K562 (cell line): Measurements from ENCODE around the gene SMOC2. TPM values are rescaled to one million over a fixed set of nuclear protein-coding genes. Genes with fewer than 3 reads are reported as not detected.

ENCODE experiments used
- ATAC-seq: fragments of 200-7000 bp; cut with Tn5 transposase; 3 replicates; pipeline ENCODE4 v1.9.1; 2020; ENCODE audit warnings: moderate library complexity
- BruUV-seq: library from RNA; stranded (reverse); fragments of 400-500 nt; replicated peaks from 2 replicates; lab custom pipeline; 2021; lab: Mats Ljungman, UMichigan
- CTCF ChIA-PET: fragments of 300-600 bp; formaldehyde crosslinking; extraction: SDS; loops from one replicate; lab custom pipeline; 2021; ENCODE audit warnings: low intra/inter-chr PET ratio; lab: Yijun Ruan, JAX
- POLR2A ChIA-PET: fragments of 300-600, 350-650 bp; sonication (Branson Sonifier 250); formaldehyde crosslinking; extraction: SDS; loops from one replicate; lab custom pipeline; 2021; ENCODE audit warnings: antibody characterized with exemption, inconsistent platforms; lab: Yijun Ruan, JAX
- DNase-seq, 4 experiments: peaks; one replicate each; pipeline versions ENCODE4 v3.0.0 to v3.0.0-alpha.2; 2011 to 2018; ENCODE audit warnings: low spot score in 3 of 4, mixed read lengths in 3 of 4; ENCODE audit errors: extremely low read depth in 1 of 4
- FAIRE-seq: peaks from 2 replicates; lab custom pipeline; 2011; peaks lifted over from hg19 to GRCh38; lab: Jason Lieb, UNC
- H2AFZ ChIP-seq: 2 replicates; pipeline ENCODE4 v1.6.0; 2011; ENCODE audit warnings: low read depth, low read length, control low read depth, inconsistent platforms
- H3K27ac ChIP-seq: fragments of 200-600 bp; 3 replicates; pipeline ENCODE4 v1.8.0; 2011; ENCODE audit warnings: low read depth, mild to moderate bottlenecking, control low read depth, inconsistent platforms, low read length, moderate library complexity, mixed read lengths; ENCODE audit errors: extremely low read depth
- H3K27me3 ChIP-seq, 2 experiments: fragments of 300-600 bp in 1 of 2; 2 replicates in 1 of 2; 3 replicates in 1 of 2; pipeline versions ENCODE4 v1.6.0 to v1.8.0; 2011; ENCODE audit warnings: inconsistent platforms in 2 of 2, low read length in 2 of 2, mild to moderate bottlenecking in 1 of 2, mixed read lengths in 1 of 2, moderate library complexity in 1 of 2; ENCODE audit not compliant: control insufficient read depth in 2 of 2, insufficient read depth in 2 of 2
- H3K36me3 ChIP-seq: fragments of 300-600 bp; 3 replicates; pipeline ENCODE4 v1.8.0; 2011; ENCODE audit warnings: mild to moderate bottlenecking, low read length, inconsistent platforms; ENCODE audit not compliant: control insufficient read depth, insufficient read depth
- H3K4me1 ChIP-seq, 2 experiments: fragments of 200-600 bp in 1 of 2; replicated peaks in 1 of 2; 2 replicates in 1 of 2; 3 replicates in 1 of 2; pipeline versions ENCODE4 v1.5.1 to v1.8.0; 2011; ENCODE audit warnings: inconsistent platforms in 2 of 2, low read length in 2 of 2, mild to moderate bottlenecking in 1 of 2, mixed read lengths in 1 of 2, moderate library complexity in 1 of 2; ENCODE audit not compliant: control insufficient read depth in 2 of 2, insufficient read depth in 2 of 2
- H3K4me2 ChIP-seq: 2 replicates; pipeline ENCODE4 v1.6.1; 2011; ENCODE audit warnings: low read length, control low read depth, inconsistent platforms, mixed read lengths; ENCODE audit not compliant: insufficient read depth
- H3K4me3 ChIP-seq: fragments of 200-600 bp; sonication (generic), shearing (Covaris generic); 2 replicates; pipeline ENCODE4 v1.5.1; 2016; ENCODE audit warnings: control low read depth, inconsistent platforms
- H3K79me2 ChIP-seq: fragments of 200-600 bp; 3 replicates; pipeline ENCODE4 v1.8.0; 2011; ENCODE audit warnings: low read length, inconsistent platforms; ENCODE audit not compliant: control insufficient read depth, insufficient read depth
- H3K9ac ChIP-seq, 2 experiments: 2 replicates each; pipeline versions ENCODE4 v1.6.0 to v1.6.1; 2011; ENCODE audit warnings: low read depth in 2 of 2, low read length in 2 of 2, control low read depth in 1 of 2, inconsistent platforms in 1 of 2, mild to moderate bottlenecking in 1 of 2, mixed read lengths in 1 of 2; ENCODE audit not compliant: insufficient read depth in 1 of 2
- H3K9me1 ChIP-seq: one replicate; pipeline ENCODE4 v1.6.0; 2011; ENCODE audit warnings: inconsistent platforms, mild to moderate bottlenecking, low read length, moderate library complexity; ENCODE audit not compliant: control insufficient read depth, insufficient read depth
- H3K9me3 ChIP-seq: replicated peaks from 2 replicates; pipeline ENCODE4 v1.5.1; 2011; ENCODE audit warnings: low read depth, low read length, inconsistent platforms; ENCODE audit not compliant: control insufficient read depth, insufficient read depth
- H4K20me1 ChIP-seq: replicated peaks from 2 replicates; pipeline ENCODE4 v1.6.1; 2011; ENCODE audit warnings: low read length, inconsistent platforms, mixed read lengths; ENCODE audit not compliant: control insufficient read depth, insufficient read depth
- ARNT ChIP-seq, 2 experiments: fragments of 450-650 bp; IDR thresholded peaks; 2 replicates each; pipeline ENCODE4 v1.6.1; 2016; ENCODE audit warnings: mild to moderate bottlenecking in 1 of 2
- CBX2 ChIP-seq: fragments of 200-600 bp; sonication (generic); IDR thresholded peaks from one replicate; pipeline ENCODE4 v1.6.1; 2012; ENCODE audit warnings: mild to moderate bottlenecking, low read length, inconsistent platforms; ENCODE audit not compliant: insufficient read depth, poor library complexity, severe bottlenecking
- HCFC1 ChIP-seq: IDR thresholded peaks from 2 replicates; pipeline ENCODE4 v1.6.1; 2012; ENCODE audit warnings: low read depth, low read length, improper control_type of control experiment
- HNRNPK ChIP-seq: fragments of 200-400 bp; formaldehyde crosslinking; IDR thresholded peaks from one replicate; pipeline ENCODE4 v1.6.1; 2018; ENCODE audit warnings: mild to moderate bottlenecking, low read depth, low read length; ENCODE audit not compliant: poor library complexity, severe bottlenecking
- MECOM ChIP-seq: fragments of 250-450 bp; sonication (Bioruptor Pico); IDR thresholded peaks from 2 replicates; pipeline ENCODE4 v1.8.0; 2022; ENCODE audit warnings: inconsistent platforms
- NR2C1 ChIP-seq, 2 experiments: fragments of 450-650 bp; IDR thresholded peaks; 2 replicates each; pipeline ENCODE4 v1.6.1; 2017; ENCODE audit warnings: mild to moderate bottlenecking in 2 of 2, antibody characterized with exemption in 1 of 2, inconsistent platforms in 1 of 2, missing compliant biosample characterization in 1 of 2, missing genetic modification characterization in 1 of 2
- PML ChIP-seq: IDR thresholded peaks from 2 replicates; pipeline ENCODE4 v1.6.1; 2012; ENCODE audit warnings: low read length, inconsistent platforms
- RCOR1 ChIP-seq, 2 experiments: IDR thresholded peaks; 2 replicates each; pipeline ENCODE4 v1.6.1; 2012; ENCODE audit warnings: low read depth in 2 of 2, low read length in 2 of 2, borderline replicate concordance in 1 of 2, improper control_type of control experiment in 1 of 2
- SAFB2 ChIP-seq: fragments of 200-400 bp; formaldehyde crosslinking; IDR thresholded peaks from 2 replicates; pipeline ENCODE4 v1.6.1; 2018; ENCODE audit warnings: borderline replicate concordance, low read length, low read depth, moderate library complexity; ENCODE audit not compliant: severe bottlenecking
- ZNF197 ChIP-seq: fragments of 200-800 bp; sonication (Bioruptor generic); IDR thresholded peaks from 2 replicates; pipeline ENCODE4 v1.6.1; 2016; ENCODE audit warnings: low read depth, missing genetic modification characterization, missing compliant biosample characterization
- WGBS: fragments of 100-300 bp; shearing (Covaris generic); methylation state at CpG from one replicate; pipeline ENCODE4 v1.1.6; 2016; ENCODE audit warnings: low coverage, mixed read lengths; ENCODE audit not compliant: insufficient coverage; ENCODE audit errors: missing lambda C conversion rate; 5-methylcytosine and 5-hydroxymethylcytosine counted together
- in situ Hi-C: fragments of 300-500 bp; cut with MboI; formaldehyde crosslinking; loops from 4 replicates; pipeline ENCODE4 v1.15.0; 2018; ENCODE audit warnings: inconsistent platforms, mixed read lengths
- intact Hi-C: fragments of 100-400 bp; cut with micrococcal nuclease; formaldehyde crosslinking; loops from 2 replicates; pipeline ENCODE4 v1.14.2; 2022
- polyA plus RNA-seq, 8 experiments: library from polyadenylated mRNA; depleted of rRNA in 4 of 8; stranded (reverse) in 5 of 8; unstranded in 3 of 8; fragments of >200 nt; fragmentation: Nextera tagmentation in 2 of 8; fragmentation: Illumina TruSeq in 1 of 8; extraction: Ambion mirVana in 2 of 8; extraction: Trizol in 1 of 8; gene quantifications; 2 replicates each; pipeline versions ENCODE4 v1.2.1 to v1.2.3, GENCODE V29; 2011 to 2014; ENCODE audit warnings: inconsistent platforms in 1 of 8, missing spikeins in 1 of 8
- total RNA-seq, 7 experiments: library from RNA; depleted of rRNA in 6 of 7; stranded (reverse); fragments of >200 nt in 6 of 7; fragmentation: Illumina TruSeq in 2 of 7; extraction: Trizol in 2 of 7; gene quantifications; 2 replicates each; pipeline versions ENCODE4 v1.2.1 to v1.2.3, GENCODE V29; 2011 to 2021; ENCODE audit warnings: low replicate concordance in 1 of 7
- TF ChIP-seq, protein P1 (sequence below): sonication (generic); formaldehyde crosslinking; IDR thresholded peaks from 2 replicates; pipeline ENCODE4 v1.8.0; 2022; ENCODE audit warnings: mild to moderate bottlenecking, missing genetic modification reagents, borderline replicate concordance
- TF ChIP-seq, protein P2 (sequence below): fragments of 450-650 bp; IDR thresholded peaks from 2 replicates; pipeline ENCODE4 v1.6.1; 2017; ENCODE audit warnings: antibody characterized with exemption, mild to moderate bottlenecking

SMOC2 gene
- total and polyA plus RNA-seq, 9 of the 15 experiments (the other 6 are each of a cell fraction or from before 2014, with no cell fraction given): 0.45 to 2.3 (median 1.1) TPM

DNA sequence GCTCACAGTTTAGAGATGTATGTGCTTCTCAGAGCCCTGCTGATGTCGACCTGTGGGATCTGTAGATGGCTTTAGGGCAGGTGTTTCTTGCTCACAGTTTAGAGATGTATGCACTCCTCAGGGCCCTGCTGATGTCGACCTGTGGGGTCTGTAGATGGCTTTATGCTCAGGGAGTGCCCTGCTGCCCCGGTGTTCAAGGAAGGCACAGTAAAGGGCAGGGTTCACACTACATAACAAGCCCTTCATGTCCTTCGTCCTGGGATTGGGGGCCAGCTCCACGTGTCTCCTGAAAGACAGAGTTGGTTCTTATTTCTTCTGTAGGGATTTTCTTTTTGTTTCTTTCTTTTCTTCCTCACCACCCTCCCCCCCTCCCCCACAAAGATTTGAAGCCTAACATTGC is 91.1 kb downstream of the SMOC2 start:
- H3K27ac ChIP-seq: no peak overlapping the region
- no peak for ATAC-seq
- H2AFZ ChIP-seq: no peak overlapping the region
- H3K4me3 ChIP-seq: no peak overlapping the region
- no peaks in the 10 kb centered on the region for H3K9me1 ChIP-seq
- in situ Hi-C loops: no loop called here
- H3K9ac ChIP-seq: no peak overlapping the region
- no peaks in the 10 kb centered on the region for H3K36me3 ChIP-seq
- no peak for FAIRE-seq
- H4K20me1 ChIP-seq: no peaks in the 10 kb centered on the region
- ChIA-PET POLR2A (no interaction called here), CTCF (no interaction called here)
- 14% methylated on average over 5 of the region's 5 CpGs for WGBS
- TF ChIP-seq, protein P1, sequence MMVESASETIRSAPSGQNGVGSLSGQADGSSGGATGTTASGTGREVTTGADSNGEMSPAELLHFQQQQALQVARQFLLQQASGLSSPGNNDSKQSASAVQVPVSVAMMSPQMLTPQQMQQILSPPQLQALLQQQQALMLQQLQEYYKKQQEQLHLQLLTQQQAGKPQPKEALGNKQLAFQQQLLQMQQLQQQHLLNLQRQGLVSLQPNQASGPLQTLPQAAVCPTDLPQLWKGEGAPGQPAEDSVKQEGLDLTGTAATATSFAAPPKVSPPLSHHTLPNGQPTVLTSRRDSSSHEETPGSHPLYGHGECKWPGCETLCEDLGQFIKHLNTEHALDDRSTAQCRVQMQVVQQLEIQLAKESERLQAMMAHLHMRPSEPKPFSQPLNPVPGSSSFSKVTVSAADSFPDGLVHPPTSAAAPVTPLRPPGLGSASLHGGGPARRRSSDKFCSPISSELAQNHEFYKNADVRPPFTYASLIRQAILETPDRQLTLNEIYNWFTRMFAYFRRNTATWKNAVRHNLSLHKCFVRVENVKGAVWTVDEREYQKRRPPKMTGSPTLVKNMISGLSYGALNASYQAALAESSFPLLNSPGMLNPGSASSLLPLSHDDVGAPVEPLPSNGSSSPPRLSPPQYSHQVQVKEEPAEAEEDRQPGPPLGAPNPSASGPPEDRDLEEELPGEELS (CRISPR knock-in tag): no peak
- TF ChIP-seq MECOM (CRISPR knock-in tag) (no peak), HNRNPK (no peak), NR2C1 (IDR thresholded peaks at IDR 0.05) (no peak), NR2C1 (tag; IDR thresholded peaks at IDR 0.05) (no peak), CBX2 (no peak), SAFB2 (no peak), PML (no peak), RCOR1 (IDR thresholded peaks at IDR 0.05; ENCODE audit: borderline replicate concordance in 1 of 2, low read depth in 2 of 2, low read length in 2 of 2) (no peak), HCFC1 (no peak), ZNF197 (no peak), ARNT (IDR thresholded peaks at IDR 0.05) (no peak)
- TF ChIP-seq, protein P2, sequence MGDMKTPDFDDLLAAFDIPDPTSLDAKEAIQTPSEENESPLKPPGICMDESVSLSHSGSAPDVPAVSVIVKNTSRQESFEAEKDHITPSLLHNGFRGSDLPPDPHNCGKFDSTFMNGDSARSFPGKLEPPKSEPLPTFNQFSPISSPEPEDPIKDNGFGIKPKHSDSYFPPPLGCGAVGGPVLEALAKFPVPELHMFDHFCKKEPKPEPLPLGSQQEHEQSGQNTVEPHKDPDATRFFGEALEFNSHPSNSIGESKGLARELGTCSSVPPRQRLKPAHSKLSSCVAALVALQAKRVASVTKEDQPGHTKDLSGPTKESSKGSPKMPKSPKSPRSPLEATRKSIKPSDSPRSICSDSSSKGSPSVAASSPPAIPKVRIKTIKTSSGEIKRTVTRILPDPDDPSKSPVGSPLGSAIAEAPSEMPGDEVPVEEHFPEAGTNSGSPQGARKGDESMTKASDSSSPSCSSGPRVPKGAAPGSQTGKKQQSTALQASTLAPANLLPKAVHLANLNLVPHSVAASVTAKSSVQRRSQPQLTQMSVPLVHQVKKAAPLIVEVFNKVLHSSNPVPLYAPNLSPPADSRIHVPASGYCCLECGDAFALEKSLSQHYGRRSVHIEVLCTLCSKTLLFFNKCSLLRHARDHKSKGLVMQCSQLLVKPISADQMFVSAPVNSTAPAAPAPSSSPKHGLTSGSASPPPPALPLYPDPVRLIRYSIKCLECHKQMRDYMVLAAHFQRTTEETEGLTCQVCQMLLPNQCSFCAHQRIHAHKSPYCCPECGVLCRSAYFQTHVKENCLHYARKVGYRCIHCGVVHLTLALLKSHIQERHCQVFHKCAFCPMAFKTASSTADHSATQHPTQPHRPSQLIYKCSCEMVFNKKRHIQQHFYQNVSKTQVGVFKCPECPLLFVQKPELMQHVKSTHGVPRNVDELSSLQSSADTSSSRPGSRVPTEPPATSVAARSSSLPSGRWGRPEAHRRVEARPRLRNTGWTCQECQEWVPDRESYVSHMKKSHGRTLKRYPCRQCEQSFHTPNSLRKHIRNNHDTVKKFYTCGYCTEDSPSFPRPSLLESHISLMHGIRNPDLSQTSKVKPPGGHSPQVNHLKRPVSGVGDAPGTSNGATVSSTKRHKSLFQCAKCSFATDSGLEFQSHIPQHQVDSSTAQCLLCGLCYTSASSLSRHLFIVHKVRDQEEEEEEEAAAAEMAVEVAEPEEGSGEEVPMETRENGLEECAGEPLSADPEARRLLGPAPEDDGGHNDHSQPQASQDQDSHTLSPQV: no peak
- intact Hi-C loops: no loop called here
- no peak for DNase-seq
- H3K4me1 ChIP-seq: peaks cover 0 to 8% of the 10 kb centered on the region in 2 experiments; a peak in 1 of 5 replicates
- H3K4me2 ChIP-seq: no peak overlapping the region
- no peaks in the 10 kb centered on the region for H3K9me3 ChIP-seq
- no peaks in the 10 kb centered on the region for H3K79me2 ChIP-seq
- BruUV-seq: no TSS peak
- peaks cover 5 to 27% of the 10 kb centered on the region in 2 experiments; a peak in 3 of 5 replicates for H3K27me3 ChIP-seq
